ENCODE results near the gene MS4A15. TPM values are rescaled to one million over a fixed set of nuclear protein-coding genes. Genes with fewer than 3 reads are reported as not detected.

The MS4A15 gene
- total and polyA plus RNA-seq, 9 of the 15 experiments (the other 6 are each of a cell fraction or from before 2014, with no cell fraction given), result not detected

DNA sequence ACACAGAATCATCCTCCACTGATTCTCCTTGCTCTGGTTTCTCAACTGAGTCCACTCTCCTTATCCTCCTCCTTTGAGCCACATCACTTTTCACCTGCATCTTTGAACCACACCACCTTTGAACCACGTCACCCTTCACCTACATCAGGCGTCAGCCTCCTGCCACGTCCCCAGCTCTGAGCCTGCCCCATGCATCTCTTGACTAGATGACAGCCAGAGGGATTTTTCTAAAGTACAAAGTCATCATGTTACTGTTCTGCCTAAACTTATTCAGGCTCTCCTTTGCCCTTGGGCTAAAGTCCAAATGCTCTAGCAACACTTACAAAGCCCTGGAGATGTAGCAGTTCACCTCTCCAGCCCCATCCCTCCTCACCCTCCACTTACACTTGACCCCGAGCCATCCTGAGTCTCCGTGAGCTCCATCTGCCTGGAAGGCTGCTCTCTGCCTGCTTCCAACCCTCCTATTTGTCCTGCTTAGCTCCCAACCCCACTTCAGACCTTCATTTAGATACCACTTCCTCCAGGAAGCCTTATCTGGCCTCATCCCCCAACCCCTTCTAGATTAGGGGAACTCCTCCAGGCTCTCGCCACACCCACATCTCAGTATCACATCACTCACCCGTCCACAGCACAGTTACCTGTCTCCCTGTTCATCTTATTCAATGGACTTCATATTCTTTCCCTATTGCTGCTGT is 24.8 kb downstream of the MS4A15 start:
- 0% methylated on average over 7 of the region's 7 CpGs for WGBS (ENCODE audit: insufficient coverage, low coverage, missing lambda C conversion rate)
- in situ Hi-C loops (cut with MboI), result no loop called here

More for the DNA sequence above, 24.8 kb downstream of the MS4A15 start:
- Histone ChIP-seq H3K9ac (ENCODE audit: insufficient read depth in 1 of 2, low read depth in 2 of 2, low read length in 2 of 2) (no peak overlapping the region), H3K9me3 (replicated peaks; ENCODE audit: control insufficient read depth, insufficient read depth, low read depth, low read length) (no peaks in the 10 kb centered on the region), H3K4me1 (replicated peaks in 1 of 2; ENCODE audit: control insufficient read depth in 2 of 2, insufficient read depth in 2 of 2, low read length in 2 of 2) (peaks cover 2% of the 10 kb centered on the region in 2 experiments; a peak in 2 of 5 replicates), H3K4me3 (no peak overlapping the region), H4K20me1 (replicated peaks; ENCODE audit: control insufficient read depth, insufficient read depth, low read length) (no peaks in the 10 kb centered on the region), H3K79me2 (ENCODE audit: control insufficient read depth, insufficient read depth, low read length) (no peaks in the 10 kb centered on the region), H3K4me2 (ENCODE audit: insufficient read depth, low read length) (no peak overlapping the region), H3K9me1 (ENCODE audit: control insufficient read depth, insufficient read depth, low read length) (no peaks in the 10 kb centered on the region), H3K27me3 (ENCODE audit: control insufficient read depth in 2 of 2, insufficient read depth in 2 of 2, low read length in 2 of 2) (peaks cover 0 to 9% of the 10 kb centered on the region in 2 experiments; a peak in 2 of 5 replicates), H3K36me3 (ENCODE audit: control insufficient read depth, insufficient read depth, low read length) (no peaks in the 10 kb centered on the region), H3K27ac (ENCODE audit: extremely low read depth, low read depth, low read length) (no peak overlapping the region), H2AFZ (ENCODE audit: low read depth, low read length) (no peak overlapping the region)
- no peak for FAIRE-seq
- ChIA-PET CTCF (ENCODE audit: low intra/inter-chr PET ratio) (no interaction called here), POLR2A (interaction anchor here (0.6 kb wide), 2 partner anchors 25 to 637 kb away, joined by 3 read pairs; partner anchors contain the start of gene MS4A15)
- intact Hi-C loops (cut with micrococcal nuclease), result no loop called here
- BruUV-seq (replicated peaks), result no TSS peak
- DNase-seq (ENCODE audit: extremely low read depth in 1 of 4, low spot score in 3 of 4), result no peak
- TF ChIP-seq, protein P1, sequence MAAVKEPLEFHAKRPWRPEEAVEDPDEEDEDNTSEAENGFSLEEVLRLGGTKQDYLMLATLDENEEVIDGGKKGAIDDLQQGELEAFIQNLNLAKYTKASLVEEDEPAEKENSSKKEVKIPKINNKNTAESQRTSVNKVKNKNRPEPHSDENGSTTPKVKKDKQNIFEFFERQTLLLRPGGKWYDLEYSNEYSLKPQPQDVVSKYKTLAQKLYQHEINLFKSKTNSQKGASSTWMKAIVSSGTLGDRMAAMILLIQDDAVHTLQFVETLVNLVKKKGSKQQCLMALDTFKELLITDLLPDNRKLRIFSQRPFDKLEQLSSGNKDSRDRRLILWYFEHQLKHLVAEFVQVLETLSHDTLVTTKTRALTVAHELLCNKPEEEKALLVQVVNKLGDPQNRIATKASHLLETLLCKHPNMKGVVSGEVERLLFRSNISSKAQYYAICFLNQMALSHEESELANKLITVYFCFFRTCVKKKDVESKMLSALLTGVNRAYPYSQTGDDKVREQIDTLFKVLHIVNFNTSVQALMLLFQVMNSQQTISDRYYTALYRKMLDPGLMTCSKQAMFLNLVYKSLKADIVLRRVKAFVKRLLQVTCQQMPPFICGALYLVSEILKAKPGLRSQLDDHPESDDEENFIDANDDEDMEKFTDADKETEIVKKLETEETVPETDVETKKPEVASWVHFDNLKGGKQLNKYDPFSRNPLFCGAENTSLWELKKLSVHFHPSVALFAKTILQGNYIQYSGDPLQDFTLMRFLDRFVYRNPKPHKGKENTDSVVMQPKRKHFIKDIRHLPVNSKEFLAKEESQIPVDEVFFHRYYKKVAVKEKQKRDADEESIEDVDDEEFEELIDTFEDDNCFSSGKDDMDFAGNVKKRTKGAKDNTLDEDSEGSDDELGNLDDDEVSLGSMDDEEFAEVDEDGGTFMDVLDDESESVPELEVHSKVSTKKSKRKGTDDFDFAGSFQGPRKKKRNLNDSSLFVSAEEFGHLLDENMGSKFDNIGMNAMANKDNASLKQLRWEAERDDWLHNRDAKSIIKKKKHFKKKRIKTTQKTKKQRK (IDR thresholded peaks at IDR 0.05; ENCODE audit: borderline replicate concordance, low read depth, low read length), result no peak
- peak; percentile 43 for TF ChIP-seq ZFP36 (IDR thresholded peaks at IDR 0.05; ENCODE audit: low read depth, low read length, partially characterized antibody)
- ATAC-seq, result no peak; the same call in 2 of the 3 replicates

All from K562 (cell line).